Measurements from ENCODE around the gene SERPINH1.

- TF ChIP-seq CTCF (IDR thresholded peaks at IDR 0.05) (no peak), POLR2A (IDR thresholded peaks at IDR 0.05) (no peak), POLR2AphosphoS5 (IDR thresholded peaks at IDR 0.05) (no peak)
Observed at GRCh38 chr11:75578977-75579376, 16.9 kb downstream of the SERPINH1 start.
